ENCODE data around the gene PPM1F. TPM values are rescaled to one million over a fixed set of nuclear protein-coding genes. Genes with fewer than 3 reads are reported as not detected.

Gene PPM1F
- total RNA-seq, 1 donor from 2014 or later, result 28.7 TPM

- Mint-ChIP-seq H3K27ac (no peak overlapping the region), H3K27me3 (ENCODE audit: insufficient read depth) (no peaks in the 10 kb centered on the region), H3K36me3 (ENCODE audit: low read depth) (peaks cover 30% of the 10 kb centered on the region), H3K4me3 (no peak overlapping the region), H3K4me1 (ENCODE audit: low read depth) (no peaks in the 10 kb centered on the region), H3K9me3 (no peaks in the 10 kb centered on the region)
- DNase-seq (ENCODE audit: low spot score), result no peak
- intact Hi-C loops (cut with micrococcal nuclease), result loop anchor here (1.0 kb wide), 1 partner anchor 10 kb away; the partner anchor contains the start of gene TOP3B
Observed at GRCh38 chr22:21971858-21972275, 19.2 kb upstream of the PPM1F start.

DNA sequence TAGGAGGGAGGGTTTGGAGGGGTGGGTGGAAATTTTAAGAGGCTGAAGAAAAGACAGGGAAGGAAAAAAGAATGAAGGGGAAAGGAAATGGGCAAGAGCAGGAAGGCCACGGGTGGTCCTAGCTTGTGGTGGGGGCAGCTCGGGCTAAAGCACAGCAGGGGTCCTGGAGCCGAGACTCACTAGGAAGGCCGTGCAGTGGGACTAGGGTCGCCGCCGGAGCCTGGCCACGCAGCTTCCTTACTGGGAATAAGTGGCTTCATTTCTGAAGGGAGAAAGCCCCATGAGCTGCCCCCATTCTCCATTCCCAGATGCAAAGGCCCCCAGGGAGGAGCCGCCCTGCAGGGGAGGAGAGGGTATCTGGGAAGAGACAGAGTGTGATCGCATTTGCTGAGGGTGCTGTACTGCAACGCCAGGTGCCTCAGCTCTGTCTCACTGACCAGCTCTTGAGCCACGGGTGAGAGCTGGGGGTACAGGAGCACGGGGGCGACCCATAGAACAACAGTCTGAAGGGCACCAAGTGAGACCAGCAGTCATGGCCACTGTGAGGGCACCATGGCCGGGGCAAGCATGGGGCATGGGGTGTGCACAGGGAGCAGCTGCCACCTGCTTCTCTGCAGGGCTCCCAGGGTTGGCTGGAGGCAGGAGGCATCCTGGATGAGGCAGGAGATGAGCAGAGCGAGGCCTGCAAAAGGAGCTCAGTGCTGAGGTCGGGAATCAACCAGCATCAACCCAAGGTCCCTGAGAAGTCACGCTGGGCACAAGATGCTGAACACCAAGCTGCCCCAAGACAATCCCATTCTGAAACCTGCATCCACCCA lies 18.4 kb upstream of the PPM1F start:
- intact Hi-C loops (cut with micrococcal nuclease), result no loop called here
- no peaks in the 10 kb centered on the region for H3K27me3 Mint-ChIP-seq (ENCODE audit: insufficient read depth)
- DNase-seq (ENCODE audit: low spot score), result no peak
- no peaks in the 10 kb centered on the region for H3K9me3 Mint-ChIP-seq
- peaks cover 31% of the 10 kb centered on the region for H3K36me3 Mint-ChIP-seq (ENCODE audit: low read depth)
- no peak overlapping the region for H3K4me3 Mint-ChIP-seq
- no peak overlapping the region for H3K27ac Mint-ChIP-seq
- no peaks in the 10 kb centered on the region for H3K4me1 Mint-ChIP-seq (ENCODE audit: low read depth)

GRCh38 chr22:21970037-21970799 lies 17.6 kb upstream of the PPM1F start:
- no peak overlapping the region for H3K27ac Mint-ChIP-seq
- no peaks in the 10 kb centered on the region for H3K27me3 Mint-ChIP-seq (ENCODE audit: insufficient read depth)
- no peak for DNase-seq (ENCODE audit: low spot score)
- intact Hi-C loops (cut with micrococcal nuclease), result no loop called here
- H3K4me3 Mint-ChIP-seq, result no peak overlapping the region
- H3K9me3 Mint-ChIP-seq, result no peaks in the 10 kb centered on the region
- H3K36me3 Mint-ChIP-seq (ENCODE audit: low read depth), result peaks cover 28% of the 10 kb centered on the region
- no peaks in the 10 kb centered on the region for H3K4me1 Mint-ChIP-seq (ENCODE audit: low read depth)

GRCh38 chr22:21968452-21969129 lies 15.9 kb upstream of the PPM1F start:
- H3K9me3 Mint-ChIP-seq, result no peaks in the 10 kb centered on the region
- H3K27ac Mint-ChIP-seq, result no peak overlapping the region
- H3K4me1 Mint-ChIP-seq (ENCODE audit: low read depth), result no peaks in the 10 kb centered on the region
- no peaks in the 10 kb centered on the region for H3K27me3 Mint-ChIP-seq (ENCODE audit: insufficient read depth)
- DNase-seq (ENCODE audit: low spot score), result no peak
- no peak overlapping the region for H3K4me3 Mint-ChIP-seq
- intact Hi-C loops (cut with micrococcal nuclease), result no loop called here
- H3K36me3 Mint-ChIP-seq (ENCODE audit: low read depth), result peaks cover 25% of the 10 kb centered on the region

DNA sequence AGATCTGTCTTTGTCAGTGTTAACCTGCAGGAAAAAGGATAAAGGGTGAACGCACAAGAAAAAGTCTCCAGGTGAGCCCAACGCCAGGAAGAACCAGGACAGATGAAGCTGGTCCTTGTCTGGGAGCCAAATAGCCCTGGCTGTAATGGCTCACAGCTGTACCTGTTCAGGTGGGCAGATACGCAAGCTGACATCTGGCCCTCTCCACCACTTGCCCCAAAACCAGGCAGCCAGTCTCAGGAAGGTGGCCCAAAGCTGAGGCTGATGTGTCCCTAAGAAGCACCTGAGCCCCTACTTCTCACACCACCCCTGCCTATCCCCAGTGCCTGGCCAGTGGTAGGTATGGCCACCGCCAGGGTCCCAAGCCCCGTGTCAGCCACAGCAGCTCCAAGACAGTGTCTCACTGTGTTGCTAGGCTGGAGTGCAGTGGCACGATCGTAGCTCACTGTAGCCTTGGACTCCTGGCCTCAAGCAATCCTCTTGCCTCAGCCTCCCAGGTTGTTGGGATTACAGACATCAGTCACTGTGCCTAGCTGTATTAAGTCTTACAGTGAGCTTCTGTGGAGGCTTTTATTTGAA lies 15.1 kb upstream of the PPM1F start:
- no peak for DNase-seq (ENCODE audit: low spot score)
- Mint-ChIP-seq H3K4me1 (ENCODE audit: low read depth) (no peaks in the 10 kb centered on the region), H3K36me3 (ENCODE audit: low read depth) (peaks cover 29% of the 10 kb centered on the region), H3K9me3 (no peaks in the 10 kb centered on the region), H3K4me3 (no peak overlapping the region), H3K27me3 (ENCODE audit: insufficient read depth) (no peaks in the 10 kb centered on the region), H3K27ac (no peak overlapping the region)
- intact Hi-C loops (cut with micrococcal nuclease), result no loop called here

- H3K36me3 Mint-ChIP-seq (ENCODE audit: low read depth), result peaks cover 31% of the 10 kb centered on the region
Observed at GRCh38 chr22:21966643-21967516, 14.2 kb upstream of the PPM1F start.

GRCh38 chr22:21965762-21966288 lies 13.2 kb upstream of the PPM1F start:
- Mint-ChIP-seq H3K27me3 (ENCODE audit: insufficient read depth) (no peaks in the 10 kb centered on the region), H3K9me3 (no peaks in the 10 kb centered on the region), H3K4me3 (no peak overlapping the region), H3K27ac (no peak overlapping the region), H3K4me1 (ENCODE audit: low read depth) (no peaks in the 10 kb centered on the region), H3K36me3 (ENCODE audit: low read depth) (peaks cover 28% of the 10 kb centered on the region)
- DNase-seq (ENCODE audit: low spot score), result no peak
- intact Hi-C loops (cut with micrococcal nuclease), result no loop called here

More at GRCh38 chr22:21966643-21967516, 14.2 kb upstream of the PPM1F start:
- Mint-ChIP-seq H3K9me3 (no peaks in the 10 kb centered on the region), H3K4me3 (no peak overlapping the region), H3K27me3 (ENCODE audit: insufficient read depth) (no peaks in the 10 kb centered on the region), H3K27ac (no peak overlapping the region), H3K4me1 (ENCODE audit: low read depth) (no peaks in the 10 kb centered on the region)
- no peak for DNase-seq (ENCODE audit: low spot score)
- intact Hi-C loops (cut with micrococcal nuclease), result no loop called here

GRCh38 chr22:21964918-21965484 lies 12.4 kb upstream of the PPM1F start:
- peaks cover 24% of the 10 kb centered on the region for H3K36me3 Mint-ChIP-seq (ENCODE audit: low read depth)
- H3K4me3 Mint-ChIP-seq, result no peak overlapping the region
- H3K27me3 Mint-ChIP-seq (ENCODE audit: insufficient read depth), result no peaks in the 10 kb centered on the region
- no peaks in the 10 kb centered on the region for H3K4me1 Mint-ChIP-seq (ENCODE audit: low read depth)
- intact Hi-C loops (cut with micrococcal nuclease), result no loop called here
- no peak overlapping the region for H3K27ac Mint-ChIP-seq
- H3K9me3 Mint-ChIP-seq, result no peaks in the 10 kb centered on the region
- DNase-seq (ENCODE audit: low spot score), result no peak

DNA sequence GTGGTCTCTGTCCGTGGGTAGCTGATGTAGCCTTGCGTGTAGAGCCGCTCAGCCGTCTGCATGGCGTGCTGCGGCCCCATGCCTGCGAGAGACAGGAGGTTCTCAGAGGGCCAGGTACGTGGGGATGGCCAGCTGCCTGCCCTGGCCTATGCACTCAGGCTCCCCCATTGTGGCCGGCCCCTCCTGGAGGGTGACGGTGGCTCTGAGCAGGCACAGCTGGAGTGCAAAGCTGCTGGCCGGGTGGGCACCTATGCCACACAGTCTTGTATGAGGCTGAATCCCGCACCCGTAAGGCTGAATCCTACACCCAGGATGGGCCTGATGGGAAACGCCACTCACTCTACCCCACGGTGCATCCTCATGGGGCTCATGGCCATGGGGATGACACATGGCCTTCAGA lies 11.6 kb upstream of the PPM1F start:
- no peak overlapping the region for H3K27ac Mint-ChIP-seq
- no peaks in the 10 kb centered on the region for H3K27me3 Mint-ChIP-seq (ENCODE audit: insufficient read depth)
- H3K4me3 Mint-ChIP-seq, result no peak overlapping the region
- no peaks in the 10 kb centered on the region for H3K9me3 Mint-ChIP-seq
- H3K4me1 Mint-ChIP-seq (ENCODE audit: low read depth), result no peaks in the 10 kb centered on the region
- H3K36me3 Mint-ChIP-seq (ENCODE audit: low read depth), result peaks cover 24% of the 10 kb centered on the region
- intact Hi-C loops (cut with micrococcal nuclease), result no loop called here
- no peak for DNase-seq (ENCODE audit: low spot score)

DNA sequence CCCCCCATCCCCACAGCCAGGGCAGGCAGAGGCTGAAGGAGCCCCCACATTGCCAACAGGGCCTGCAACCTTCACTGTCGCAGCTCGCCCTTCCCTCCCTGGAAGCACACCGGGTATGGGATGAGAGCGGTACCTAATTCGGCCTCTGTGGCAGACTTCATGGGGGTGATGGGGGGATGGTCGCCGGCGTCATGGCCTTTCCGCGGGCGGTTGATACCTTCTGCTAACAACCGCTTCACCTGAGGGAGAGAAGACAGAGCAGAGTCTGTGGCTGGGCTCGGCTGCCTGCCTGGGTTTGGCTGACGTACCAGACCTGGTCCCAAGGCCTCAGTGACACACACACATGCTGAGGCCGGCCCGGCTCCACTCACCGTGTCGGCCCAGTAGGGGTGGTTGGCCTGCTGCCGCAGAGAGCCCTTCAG lies 11.2 kb upstream of the PPM1F start:
- DNase-seq (ENCODE audit: low spot score), result no peak
- Mint-ChIP-seq H3K4me3 (no peak overlapping the region), H3K27ac (no peak overlapping the region), H3K9me3 (no peaks in the 10 kb centered on the region), H3K36me3 (ENCODE audit: low read depth) (peaks cover 24% of the 10 kb centered on the region), H3K27me3 (ENCODE audit: insufficient read depth) (no peaks in the 10 kb centered on the region), H3K4me1 (ENCODE audit: low read depth) (no peaks in the 10 kb centered on the region)
- intact Hi-C loops (cut with micrococcal nuclease), result no loop called here

DNA sequence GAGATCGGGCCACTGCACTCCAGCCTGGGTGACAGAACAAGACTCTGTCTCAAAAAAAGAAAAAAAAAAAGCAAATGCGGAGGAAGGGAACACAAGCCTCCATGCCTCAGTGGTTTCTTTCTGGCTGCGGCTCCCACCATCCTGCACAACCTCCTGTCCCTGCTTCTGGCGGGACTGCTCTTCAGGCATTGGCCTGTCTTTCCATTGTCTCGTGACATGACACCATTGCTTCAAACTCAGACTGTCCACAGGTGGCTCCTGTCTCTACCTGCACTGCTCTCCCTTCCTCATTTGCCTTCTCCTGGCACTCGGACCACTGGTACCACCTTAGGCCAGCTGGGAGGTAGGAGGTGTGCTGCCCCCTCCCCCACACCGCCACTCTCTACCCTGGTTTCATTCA lies 10.6 kb upstream of the PPM1F start:
- Mint-ChIP-seq H3K36me3 (ENCODE audit: low read depth) (peaks cover 21% of the 10 kb centered on the region), H3K27ac (no peak overlapping the region)

DNA sequence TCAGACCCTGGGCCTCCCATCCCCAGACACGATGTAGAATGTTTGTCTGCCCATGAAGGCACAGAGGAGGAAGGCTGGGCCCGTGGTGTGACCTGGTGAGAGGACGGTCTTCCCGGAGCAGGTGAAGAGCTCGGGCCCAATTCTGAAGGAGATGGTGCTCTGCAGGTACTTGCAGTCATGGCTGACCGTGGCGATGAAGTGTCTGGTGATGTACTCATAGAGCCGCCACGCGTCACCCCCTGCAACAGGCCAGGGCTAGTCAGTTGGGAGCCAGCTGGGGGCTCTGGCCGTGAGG lies 10.0 kb upstream of the PPM1F start:
- no peak for DNase-seq (ENCODE audit: low spot score)
- H3K9me3 Mint-ChIP-seq, result no peaks in the 10 kb centered on the region
- no peak overlapping the region for H3K27ac Mint-ChIP-seq
- H3K4me3 Mint-ChIP-seq, result no peak overlapping the region
- intact Hi-C loops (cut with micrococcal nuclease), result no loop called here
- H3K4me1 Mint-ChIP-seq (ENCODE audit: low read depth), result no peaks in the 10 kb centered on the region
- peaks cover 19% of the 10 kb centered on the region for H3K36me3 Mint-ChIP-seq (ENCODE audit: low read depth)
- H3K27me3 Mint-ChIP-seq (ENCODE audit: insufficient read depth), result no peaks in the 10 kb centered on the region

More for the DNA sequence above, 10.6 kb upstream of the PPM1F start:
- H3K9me3 Mint-ChIP-seq, result no peaks in the 10 kb centered on the region
- H3K4me1 Mint-ChIP-seq (ENCODE audit: low read depth), result no peaks in the 10 kb centered on the region
- intact Hi-C loops (cut with micrococcal nuclease), result no loop called here
- H3K27me3 Mint-ChIP-seq (ENCODE audit: insufficient read depth), result no peaks in the 10 kb centered on the region
- DNase-seq (ENCODE audit: low spot score), result no peak
- no peak overlapping the region for H3K4me3 Mint-ChIP-seq

Measured in activated T-helper 1 cell treated with anti-CD3 and anti-CD28 coated beads, Interleukin-12 subunit alpha, Interleukin-12 subunit beta, Interleukin-2, Interleukin-4 antibody, amounts not matched to agents 30 ng/mL and 10 ng/mL and 1 ng/mL, durations not matched to agents 14 hours and 24 hours and 36 hours (primary cell).